ENCODE data around the gene VDAC1. TPM values are rescaled to one million over a fixed set of nuclear protein-coding genes. Genes with fewer than 3 reads are reported as not detected.
"Not testable (repeated sequence)": the region's sequence is repeated elsewhere in the genome, so short reads cannot be mapped to it uniquely, and the experiment has no call there.

VDAC1 gene
- total RNA-seq, 1 donor, result 277 TPM

- no peak for DNase-seq (ENCODE audit: low read depth)
- H3K4me3 ChIP-seq (ENCODE audit: low read depth, low read length), result no peak overlapping the region
- TF ChIP-seq CTCF (IDR thresholded peaks at IDR 0.05; ENCODE audit: insufficient read depth, low read length), result no peak
These were observed 32.4 kb upstream of the VDAC1 start for GRCh38 chr5:134037160-134037559.

- no peak overlapping the region for H3K4me3 ChIP-seq (ENCODE audit: low read depth, low read length)
- no peak for TF ChIP-seq CTCF (IDR thresholded peaks at IDR 0.05; ENCODE audit: insufficient read depth, low read length)
- no peak for DNase-seq (ENCODE audit: low read depth)
These were observed 29.6 kb upstream of the VDAC1 start for GRCh38 chr5:134034326-134034725.

- DNase-seq (ENCODE audit: low read depth); H3K4me3 ChIP-seq (ENCODE audit: low read depth, low read length): not testable (repeated sequence)
These were observed 25.7 kb upstream of the VDAC1 start for GRCh38 chr5:134030303-134030964.

- DNase-seq (ENCODE audit: low read depth), result peak; percentile 93
- H3K4me3 ChIP-seq (ENCODE audit: low read depth, low read length), result no peak overlapping the region
- no peak for TF ChIP-seq CTCF (IDR thresholded peaks at IDR 0.05; ENCODE audit: insufficient read depth, low read length)
These were observed 24.4 kb upstream of the VDAC1 start for GRCh38 chr5:134029156-134029555.

GRCh38 chr5:134028496-134028895 lies 23.7 kb upstream of the VDAC1 start:
- H3K4me3 ChIP-seq (ENCODE audit: low read depth, low read length), result no peak overlapping the region
- DNase-seq (ENCODE audit: low read depth), result peak; percentile 17

GRCh38 chr5:134027288-134027615 lies 22.5 kb upstream of the VDAC1 start:
- TF ChIP-seq CTCF (IDR thresholded peaks at IDR 0.05; ENCODE audit: insufficient read depth, low read length), result no peak
- H3K4me3 ChIP-seq (ENCODE audit: low read depth, low read length), result no peak overlapping the region
- no peak for DNase-seq (ENCODE audit: low read depth)

More at GRCh38 chr5:134028496-134028895, 23.7 kb upstream of the VDAC1 start:
- TF ChIP-seq CTCF (IDR thresholded peaks at IDR 0.05; ENCODE audit: insufficient read depth, low read length), result no peak

GRCh38 chr5:134026521-134027287 lies 21.9 kb upstream of the VDAC1 start:
- H3K4me3 ChIP-seq (ENCODE audit: low read depth, low read length), result no peak overlapping the region
- peak; percentile 59 for DNase-seq (ENCODE audit: low read depth)
- peak; percentile 58 for TF ChIP-seq CTCF (IDR thresholded peaks at IDR 0.05; ENCODE audit: insufficient read depth, low read length)

Data from fibroblast of the aortic adventitia (primary cell).